GM12874 (cell line): ENCODE data around the gene ORC6.

Source experiments
- TF ChIP-seq, protein P1 (sequence below): IDR thresholded peaks from 2 replicates; pipeline ENCODE4 v1.5.1; 2011; ENCODE audit warnings: low read depth, mild to moderate bottlenecking, control low read depth, low read length, moderate library complexity; ENCODE audit not compliant: insufficient read depth

ORC6 gene

DNA sequence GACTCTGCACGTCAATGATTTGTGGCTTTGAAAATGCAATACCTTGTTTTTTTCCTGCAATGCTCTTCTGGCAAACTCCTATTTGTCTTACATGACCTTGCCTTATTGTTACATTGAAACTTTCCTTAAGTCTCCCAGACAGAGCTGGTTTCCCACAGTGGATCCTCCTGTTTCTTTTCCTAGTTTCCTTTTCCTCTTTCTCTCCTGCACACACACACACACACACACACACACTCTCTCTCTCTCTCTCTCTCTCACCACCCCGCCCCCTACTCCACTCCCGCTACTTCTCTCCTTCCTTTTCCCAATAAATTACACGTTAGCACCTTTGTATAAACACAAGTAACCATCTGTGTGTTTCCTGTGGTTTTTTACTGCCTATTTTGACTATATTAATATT, 2.3 kb downstream of the ORC6 start:
- TF ChIP-seq, protein P1, sequence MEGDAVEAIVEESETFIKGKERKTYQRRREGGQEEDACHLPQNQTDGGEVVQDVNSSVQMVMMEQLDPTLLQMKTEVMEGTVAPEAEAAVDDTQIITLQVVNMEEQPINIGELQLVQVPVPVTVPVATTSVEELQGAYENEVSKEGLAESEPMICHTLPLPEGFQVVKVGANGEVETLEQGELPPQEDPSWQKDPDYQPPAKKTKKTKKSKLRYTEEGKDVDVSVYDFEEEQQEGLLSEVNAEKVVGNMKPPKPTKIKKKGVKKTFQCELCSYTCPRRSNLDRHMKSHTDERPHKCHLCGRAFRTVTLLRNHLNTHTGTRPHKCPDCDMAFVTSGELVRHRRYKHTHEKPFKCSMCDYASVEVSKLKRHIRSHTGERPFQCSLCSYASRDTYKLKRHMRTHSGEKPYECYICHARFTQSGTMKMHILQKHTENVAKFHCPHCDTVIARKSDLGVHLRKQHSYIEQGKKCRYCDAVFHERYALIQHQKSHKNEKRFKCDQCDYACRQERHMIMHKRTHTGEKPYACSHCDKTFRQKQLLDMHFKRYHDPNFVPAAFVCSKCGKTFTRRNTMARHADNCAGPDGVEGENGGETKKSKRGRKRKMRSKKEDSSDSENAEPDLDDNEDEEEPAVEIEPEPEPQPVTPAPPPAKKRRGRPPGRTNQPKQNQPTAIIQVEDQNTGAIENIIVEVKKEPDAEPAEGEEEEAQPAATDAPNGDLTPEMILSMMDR: no peak

- TF ChIP-seq, protein P1: no peak
Measured at GRCh38 chr16:46693598-46693997, 4.1 kb downstream of the ORC6 start.

- TF ChIP-seq, protein P1: no peak
Measured at GRCh38 chr16:46695937-46696336, 6.5 kb downstream of the ORC6 start.

- TF ChIP-seq, protein P1: no peak
Measured at GRCh38 chr16:46696957-46697356, 7.5 kb downstream of the ORC6 start.

DNA sequence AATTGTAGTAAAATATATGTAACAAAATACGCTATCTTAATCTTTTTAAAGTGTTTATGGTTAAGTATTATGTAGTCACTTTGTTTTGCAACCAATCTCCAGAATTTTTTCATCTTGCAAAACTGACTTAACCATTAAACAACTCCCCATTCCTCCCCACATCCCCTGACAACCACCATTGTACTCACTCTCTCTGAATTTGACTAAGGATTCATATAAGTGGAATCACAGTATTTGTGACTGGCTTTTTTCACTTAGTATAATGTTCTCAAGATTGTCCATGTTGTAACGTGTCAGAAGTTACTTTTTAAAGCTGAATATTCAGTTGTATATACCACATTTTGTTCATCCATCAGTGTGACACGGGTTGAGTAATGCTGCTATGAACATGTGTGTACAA, 10.6 kb downstream of the ORC6 start:
- TF ChIP-seq, protein P1: no peak

- TF ChIP-seq, protein P1: no peak
Measured at GRCh38 chr16:46701615-46702014, 12.2 kb downstream of the ORC6 start.

- TF ChIP-seq, protein P1: no peak
Measured at GRCh38 chr16:46702030-46702429, 12.6 kb downstream of the ORC6 start.

- TF ChIP-seq, protein P1: no peak
Measured at GRCh38 chr16:46706642-46707041, 17.2 kb downstream of the ORC6 start.
